HFFc6 (cell line): ENCODE data around the gene FYN. TPM values are rescaled to one million over a fixed set of nuclear protein-coding genes. Genes with fewer than 3 reads are reported as not detected.
"Not testable (repeated sequence)": the region's sequence is repeated elsewhere in the genome, so short reads cannot be mapped to it uniquely, and the experiment has no call there.

Experiments
- DNase-seq: peaks from one replicate; pipeline ENCODE4 v3.0.0-alpha.2; 2018
- H3K27ac Mint-ChIP-seq: 2 replicates; pipeline ENCODE4 v1.8.0; 2020; ENCODE audit warnings: mild to moderate bottlenecking, mixed read lengths
- H3K27me3 Mint-ChIP-seq: 2 replicates; pipeline ENCODE4 v1.8.0; 2021; ENCODE audit warnings: mild to moderate bottlenecking, moderate library complexity, mixed read lengths; ENCODE audit not compliant: insufficient read depth
- H3K36me3 Mint-ChIP-seq: 2 replicates; pipeline ENCODE4 v1.8.0; 2021; ENCODE audit warnings: low read depth, mixed read lengths
- H3K4me1 Mint-ChIP-seq: 2 replicates; pipeline ENCODE4 v1.8.0; 2020; ENCODE audit warnings: low read depth, mixed read lengths
- H3K4me3 Mint-ChIP-seq: 2 replicates; pipeline ENCODE4 v1.8.0; 2020; ENCODE audit warnings: mild to moderate bottlenecking, moderate library complexity, mixed read lengths
- H3K9me3 Mint-ChIP-seq: 2 replicates; pipeline ENCODE4 v1.8.0; 2020; ENCODE audit warnings: mild to moderate bottlenecking, mixed read lengths
- CTCF ChIP-seq: fragments of 200-600 bp; sonication (generic); IDR thresholded peaks from 2 replicates; pipeline ENCODE4 v1.5.0; 2021; ENCODE audit warnings: antibody characterized with exemption, mild to moderate bottlenecking
- total RNA-seq, 6 experiments: library from RNA; stranded (reverse); fragmentation: NEBNext Ultra II Directional; extraction: Animal tissue kit (Norgen Biotek cat#: 25700); gene quantifications; 2 replicates in 1 of 6; 3 replicates in 5 of 6; pipeline ENCODE4 v1.2.3, GENCODE V29; 2021

Gene FYN
- total RNA-seq, 6 experiments from 2014 or later: 41.5 to 59.9 (median 49.7) TPM

DNA sequence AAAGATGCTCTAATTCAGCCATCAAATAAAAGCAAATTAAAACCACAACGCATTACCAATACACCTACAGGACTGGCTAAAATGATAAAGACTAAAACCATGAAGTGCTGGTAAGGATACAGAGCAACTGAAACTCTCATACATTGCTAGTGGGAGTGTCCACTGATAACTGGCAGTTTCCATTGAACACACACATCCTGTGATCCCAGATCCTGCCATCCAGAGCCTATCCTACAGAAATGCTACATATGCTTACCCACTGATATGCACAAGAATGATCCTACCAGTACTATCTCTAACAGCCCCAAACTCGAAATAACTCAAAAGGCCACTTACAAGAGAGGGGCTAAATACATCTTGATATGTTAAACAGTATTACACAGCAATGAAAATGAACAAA is 81.0 kb downstream of the FYN start:
- H3K36me3 Mint-ChIP-seq: peaks cover 1% of the 10 kb centered on the region; the same call in 1 of the 2 replicates
- TF ChIP-seq CTCF: no peak
- peaks cover 24% of the 10 kb centered on the region for H3K4me1 Mint-ChIP-seq

DNA sequence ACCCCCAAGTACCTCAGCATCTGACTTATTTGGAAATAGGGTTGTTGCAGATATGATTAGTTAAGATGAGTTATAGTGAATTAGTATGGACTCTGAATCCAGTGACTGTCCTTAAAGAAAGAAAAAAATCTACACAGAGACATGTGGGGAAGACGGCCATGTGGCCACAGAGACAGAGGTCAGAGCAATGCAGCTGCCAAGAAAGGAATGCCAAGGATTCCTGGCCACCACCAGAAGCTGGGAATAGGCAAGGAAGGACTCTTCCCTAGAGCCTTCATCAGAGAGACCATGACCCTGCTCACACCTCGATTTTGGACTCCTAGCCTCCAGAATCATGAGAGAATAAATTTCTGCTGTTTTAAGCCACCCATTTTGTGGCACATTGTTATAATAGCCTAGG is 81.8 kb downstream of the FYN start:
- Mint-ChIP-seq H3K27me3 (no peaks in the 10 kb centered on the region), H3K36me3 (peaks cover 6% of the 10 kb centered on the region; the same call in 1 of the 2 replicates), H3K9me3 (no peaks in the 10 kb centered on the region), H3K27ac (peak overlapping the region; percentile 46), H3K4me1 (peaks cover 24% of the 10 kb centered on the region), H3K4me3 (no peak overlapping the region)
- peak; percentile 56 for DNase-seq
- TF ChIP-seq CTCF: no peak

More for the DNA sequence above, 81.0 kb downstream of the FYN start:
- Mint-ChIP-seq H3K9me3 (no peaks in the 10 kb centered on the region), H3K27ac (no peak overlapping the region), H3K4me3 (no peak overlapping the region), H3K27me3 (no peaks in the 10 kb centered on the region)
- no peak for DNase-seq

DNA sequence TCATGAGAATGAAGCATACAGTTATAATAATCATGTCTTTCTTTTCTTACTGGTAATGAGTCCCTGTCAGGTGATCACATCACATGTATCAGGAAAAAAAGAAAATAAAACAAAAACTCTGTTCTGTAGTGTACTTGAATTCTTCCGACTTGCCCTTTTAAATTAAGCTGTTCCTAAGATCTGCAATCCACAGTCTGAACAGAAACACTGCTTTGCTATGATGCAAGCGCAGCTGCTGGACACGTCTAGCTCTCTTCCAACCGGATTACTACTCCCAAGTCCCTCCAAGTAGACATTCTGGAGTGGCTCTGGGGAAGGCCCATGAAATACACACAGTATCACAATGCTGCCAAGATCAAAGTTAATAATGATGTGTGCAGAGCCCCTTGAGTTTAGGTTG is 83.7 kb downstream of the FYN start:
- no peak for DNase-seq
- no peak for TF ChIP-seq CTCF
- peaks cover 22% of the 10 kb centered on the region for H3K4me1 Mint-ChIP-seq
- no peaks in the 10 kb centered on the region for H3K27me3 Mint-ChIP-seq
- peaks cover 6% of the 10 kb centered on the region; the same call in 1 of the 2 replicates for H3K36me3 Mint-ChIP-seq
- no peaks in the 10 kb centered on the region for H3K9me3 Mint-ChIP-seq
- no peak overlapping the region for H3K27ac Mint-ChIP-seq
- H3K4me3 Mint-ChIP-seq: no peak overlapping the region

- peaks cover 10% of the 10 kb centered on the region; the same call in 1 of the 2 replicates for H3K36me3 Mint-ChIP-seq
- no peaks in the 10 kb centered on the region for H3K9me3 Mint-ChIP-seq
- H3K4me1 Mint-ChIP-seq: peaks cover 32% of the 10 kb centered on the region
- H3K27ac Mint-ChIP-seq: no peak overlapping the region
- TF ChIP-seq CTCF: no peak
- no peaks in the 10 kb centered on the region; the same call in 1 of the 2 replicates for H3K27me3 Mint-ChIP-seq
- H3K4me3 Mint-ChIP-seq: no peak overlapping the region
- DNase-seq: no peak
Observed at GRCh38 chr6:111788379-111789276, 84.6 kb downstream of the FYN start.

DNA sequence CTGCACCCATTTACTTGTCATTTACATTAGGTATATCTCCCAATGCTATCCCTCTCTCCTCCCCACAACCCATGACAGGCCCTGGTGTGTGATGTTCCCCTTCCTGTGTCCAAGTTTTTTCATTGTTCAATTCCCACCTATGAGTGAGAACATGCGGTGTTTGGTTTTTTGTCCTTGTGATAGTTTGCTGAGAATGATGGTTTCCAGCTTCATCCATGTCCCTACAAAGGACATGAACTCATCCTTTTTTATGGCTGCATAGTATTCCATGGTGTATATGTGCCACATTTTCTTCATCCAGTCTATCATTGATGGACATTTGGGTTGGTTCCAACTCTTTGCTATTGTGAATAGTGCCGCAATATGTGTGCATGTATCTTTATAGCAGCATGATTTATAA is 87.1 kb downstream of the FYN start:
- not testable (repeated sequence) for H3K4me3 Mint-ChIP-seq, H3K9me3 Mint-ChIP-seq, H3K27ac Mint-ChIP-seq, H3K27me3 Mint-ChIP-seq, DNase-seq
- peaks cover 11% of the 10 kb centered on the region; the same call in 1 of the 2 replicates for H3K36me3 Mint-ChIP-seq
- peaks cover 30% of the 10 kb centered on the region for H3K4me1 Mint-ChIP-seq

GRCh38 chr6:111784433-111784832 is 88.8 kb downstream of the FYN start:
- H3K9me3 Mint-ChIP-seq: no peaks in the 10 kb centered on the region
- peaks cover 35% of the 10 kb centered on the region for H3K4me1 Mint-ChIP-seq
- no peak overlapping the region for H3K27ac Mint-ChIP-seq
- no peak for TF ChIP-seq CTCF
- no peak overlapping the region for H3K4me3 Mint-ChIP-seq
- no peak for DNase-seq
- H3K27me3 Mint-ChIP-seq: no peaks in the 10 kb centered on the region; the same call in 1 of the 2 replicates
- H3K36me3 Mint-ChIP-seq: peaks cover 11% of the 10 kb centered on the region; the same call in 1 of the 2 replicates
